H1 (cell line): ENCODE measurements around the gene PAX3. TPM values are rescaled to one million over a fixed set of nuclear protein-coding genes. Genes with fewer than 3 reads are reported as not detected.

ENCODE experiments used
- CTCF ChIA-PET: fragments of 300-600 bp; sonication (Branson Sonifier 250); formaldehyde crosslinking; loops from one replicate; lab custom pipeline; 2021; ENCODE audit not compliant: partially characterized antibody; lab: Charles Lee
- POLR2A ChIA-PET: fragments of 300-600 bp; sonication (Branson Sonifier 250); formaldehyde crosslinking; loops from one replicate; lab custom pipeline; 2021; ENCODE audit warnings: inconsistent platforms; ENCODE audit not compliant: partially characterized antibody; lab: Charles Lee
- DNase-seq, 2 experiments: peaks; one replicate each; pipeline versions ENCODE4 v3.0.0 to v3.0.0-alpha.2; 2010 to 2022; ENCODE audit warnings: low spot score in 2 of 2, low read depth in 1 of 2, mixed read lengths in 1 of 2
- FAIRE-seq: peaks from 2 replicates; lab custom pipeline; 2011; peaks lifted over from hg19 to GRCh38; lab: Jason Lieb, UNC
- H2AFZ ChIP-seq: 2 replicates; pipeline ENCODE4 v1.8.1; 2012; ENCODE audit warnings: low read length, inconsistent platforms
- H2AK5ac ChIP-seq: 2 replicates; pipeline ENCODE4 v1.6.1; 2013; ENCODE audit warnings: low read depth, low read length
- H2BK120ac ChIP-seq: replicated peaks from 2 replicates; pipeline ENCODE3; 2013; ENCODE audit warnings: low read depth, low read length, inconsistent platforms
- H2BK12ac ChIP-seq: 2 replicates; pipeline ENCODE4 v1.6.1; 2013; ENCODE audit warnings: low read depth, low read length
- H2BK15ac ChIP-seq: 2 replicates; pipeline ENCODE4 v1.6.1; 2013; ENCODE audit warnings: low read length
- H2BK20ac ChIP-seq: 2 replicates; pipeline ENCODE4 v1.6.1; 2013; ENCODE audit warnings: low read length
- H2BK5ac ChIP-seq: 2 replicates; pipeline ENCODE4 v1.6.1; 2013; ENCODE audit warnings: low read depth, low read length
- H3K14ac ChIP-seq: 2 replicates; pipeline ENCODE4 v1.6.1; 2013; ENCODE audit warnings: inconsistent platforms; ENCODE audit not compliant: insufficient read length
- H3K18ac ChIP-seq: 2 replicates; pipeline ENCODE4 v1.6.1; 2013; ENCODE audit warnings: low read length; ENCODE audit errors: extremely low read depth
- H3K23ac ChIP-seq: 2 replicates; pipeline ENCODE4 v1.6.1; 2013; ENCODE audit warnings: inconsistent platforms; ENCODE audit not compliant: insufficient read length
- H3K23me2 ChIP-seq: 2 replicates; pipeline ENCODE4 v1.6.1; 2013; ENCODE audit warnings: low read depth, low read length
- H3K27ac ChIP-seq: 2 replicates; pipeline ENCODE4 v1.6.1; 2011; ENCODE audit warnings: low read depth, low read length, inconsistent platforms
- H3K27me3 ChIP-seq, 4 experiments: replicated peaks in 1 of 4; 1 replicate in 1 of 4; 2 replicates in 3 of 4; pipeline versions ENCODE4 v1.6.1 to v1.8.1; 2011 to 2013; ENCODE audit warnings: low read length in 3 of 4, mild to moderate bottlenecking in 3 of 4, inconsistent platforms in 2 of 4, mixed read lengths in 2 of 4, moderate library complexity in 1 of 4; ENCODE audit not compliant: control insufficient read depth in 3 of 4, insufficient read depth in 3 of 4; ENCODE audit errors: extremely low read depth in 1 of 4
- H3K36me3 ChIP-seq, 4 experiments: 2 replicates each; pipeline versions ENCODE4 v1.6.1 to v1.8.1; 2011 to 2013; ENCODE audit warnings: mild to moderate bottlenecking in 4 of 4, low read length in 3 of 4, moderate library complexity in 2 of 4, control low read depth in 1 of 4, inconsistent platforms in 1 of 4; ENCODE audit not compliant: insufficient read depth in 4 of 4, control insufficient read depth in 2 of 4
- H3K4ac ChIP-seq: replicated peaks from 2 replicates; pipeline ENCODE3; 2013; ENCODE audit warnings: low read length, low read depth, mixed read lengths, inconsistent platforms; ENCODE audit not compliant: insufficient read length
- H3K4me1 ChIP-seq, 4 experiments: replicated peaks in 1 of 4; 1 replicate in 1 of 4; 2 replicates in 3 of 4; pipeline versions ENCODE4 v1.6.1 to v1.8.1; 2011 to 2013; ENCODE audit warnings: low read length in 3 of 4, inconsistent platforms in 2 of 4, mixed read lengths in 1 of 4; ENCODE audit not compliant: insufficient read depth in 4 of 4, control insufficient read depth in 3 of 4
- H3K4me2 ChIP-seq, 2 experiments: 2 replicates each; pipeline versions ENCODE4 v1.6.1 to v1.8.1; 2011 to 2013; ENCODE audit warnings: low read depth in 2 of 2, low read length in 2 of 2, control low read depth in 1 of 2, inconsistent platforms in 1 of 2, mild to moderate bottlenecking in 1 of 2; ENCODE audit not compliant: insufficient read depth in 1 of 2
- H3K4me3 ChIP-seq, 4 experiments: fragments of 200-600, 300-600 bp in 1 of 4; sonication (generic), shearing (Covaris generic), sonication (Bioruptor Twin) in 1 of 4; 2 replicates each; pipeline versions ENCODE4 v1.5.1 to v1.8.1; 2011 to 2016; ENCODE audit warnings: low read length in 4 of 4, low read depth in 3 of 4, control low read depth in 2 of 4, inconsistent platforms in 2 of 4, mild to moderate bottlenecking in 2 of 4, mixed read lengths in 1 of 4, moderate library complexity in 1 of 4; ENCODE audit not compliant: insufficient read depth in 2 of 4; ENCODE audit errors: extremely low read depth in 1 of 4
- H3K56ac ChIP-seq: replicated peaks from 2 replicates; pipeline ENCODE3; 2013; ENCODE audit warnings: low read depth, mild to moderate bottlenecking, mixed read lengths, low read length, inconsistent platforms; ENCODE audit not compliant: insufficient read length
- H3K79me1 ChIP-seq: 2 replicates; pipeline ENCODE4 v1.6.1; 2013; ENCODE audit warnings: low read depth, low read length, control low read depth
- H3K79me2 ChIP-seq, 2 experiments: 2 replicates each; pipeline versions ENCODE4 v1.6.1 to v1.8.1; 2012 to 2013; ENCODE audit warnings: low read length in 2 of 2, mild to moderate bottlenecking in 2 of 2, inconsistent platforms in 1 of 2; ENCODE audit not compliant: insufficient read depth in 2 of 2, control insufficient read depth in 1 of 2
- H3K9ac ChIP-seq, 4 experiments: replicated peaks in 1 of 4; 1 replicate in 1 of 4; 2 replicates in 3 of 4; pipeline versions ENCODE4 v1.6.1 to v1.8.1; 2011 to 2013; ENCODE audit warnings: low read depth in 3 of 4, low read length in 3 of 4, control low read depth in 2 of 4, mild to moderate bottlenecking in 2 of 4, moderate library complexity in 2 of 4, inconsistent platforms in 1 of 4; ENCODE audit errors: extremely low read depth in 1 of 4
- H3K9me3 ChIP-seq, 2 experiments: 2 replicates each; pipeline versions ENCODE4 v1.6.1 to v1.8.1; 2012 to 2013; ENCODE audit warnings: mild to moderate bottlenecking in 2 of 2, moderate library complexity in 2 of 2, control low read depth in 1 of 2, inconsistent platforms in 1 of 2, low read depth in 1 of 2, low read length in 1 of 2, mixed read lengths in 1 of 2; ENCODE audit not compliant: insufficient read depth in 2 of 2
- H4K20me1 ChIP-seq, 2 experiments: replicated peaks in 1 of 2; 2 replicates each; pipeline versions ENCODE3 to v1.8.1; 2011 to 2013; ENCODE audit warnings: inconsistent platforms in 2 of 2, low read length in 2 of 2, mild to moderate bottlenecking in 1 of 2; ENCODE audit not compliant: insufficient read depth in 2 of 2, control insufficient read depth in 1 of 2
- H4K5ac ChIP-seq: 2 replicates; pipeline ENCODE4 v1.6.1; 2013; ENCODE audit warnings: low read length, low read depth, mixed read lengths, inconsistent platforms; ENCODE audit not compliant: insufficient read length
- H4K8ac ChIP-seq: 2 replicates; pipeline ENCODE4 v1.8.0; 2013; ENCODE audit warnings: mild to moderate bottlenecking, moderate library complexity, low read length, inconsistent platforms; ENCODE audit not compliant: insufficient read depth; ENCODE audit errors: extremely low read depth
- H4K91ac ChIP-seq: replicated peaks from 2 replicates; pipeline ENCODE3; 2013; ENCODE audit warnings: low read length, mixed read lengths, inconsistent platforms; ENCODE audit not compliant: insufficient read length
- BACH1 ChIP-seq: IDR thresholded peaks from 2 replicates; pipeline ENCODE4 v1.6.1; 2012; ENCODE audit warnings: low read length, improper control_type of control experiment
- NANOG ChIP-seq: IDR thresholded peaks from 2 replicates; pipeline ENCODE4 v1.6.1; 2011; ENCODE audit warnings: low read length, low read depth, mild to moderate bottlenecking, inconsistent platforms; ENCODE audit not compliant: insufficient read depth, poor library complexity, severe bottlenecking
- RNF2 ChIP-seq: fragments of 200-900, 300-1000 bp; sonication (generic); IDR thresholded peaks from 2 replicates; pipeline ENCODE4 v1.7.1; 2016; ENCODE audit warnings: borderline replicate concordance, low read depth, mild to moderate bottlenecking, antibody characterized with exemption, low read length; ENCODE audit not compliant: poor library complexity, severe bottlenecking; ENCODE audit errors: missing control alignments
- RXRA ChIP-seq: IDR thresholded peaks from 2 replicates; pipeline ENCODE4 v1.6.1; 2011; ENCODE audit warnings: low read depth, mild to moderate bottlenecking, low read length, moderate library complexity; ENCODE audit not compliant: insufficient read depth
- SIN3A ChIP-seq, 2 experiments: IDR thresholded peaks in 1 of 2; conservative IDR thresholded peaks in 1 of 2; 2 replicates each; pipeline ENCODE4 v1.6.1; 2011 to 2012; ENCODE audit warnings: low read length in 2 of 2, improper control_type of control experiment in 1 of 2, low read depth in 1 of 2, mild to moderate bottlenecking in 1 of 2
- SIRT6 ChIP-seq: IDR thresholded peaks from one replicate; pipeline ENCODE4 v1.7.1; 2012; ENCODE audit warnings: low read length, inconsistent platforms
- TAF7 ChIP-seq: optimal IDR thresholded peaks from 2 replicates; pipeline ENCODE3; 2011; ENCODE audit warnings: low read depth, mild to moderate bottlenecking, inconsistent platforms, low read length, moderate library complexity, borderline replicate concordance
- WGBS, 2 experiments: shearing (Covaris generic) in 1 of 2; methylation state at CpG; one replicate each; pipeline versions ENCODE4 v1.1.6 to v1.1.7; 2013 to 2015; ENCODE audit warnings: low lambda C conversion rate in 2 of 2, mixed read lengths in 2 of 2, inconsistent platforms in 1 of 2, low coverage in 1 of 2, missing lambda C conversion rate in 1 of 2; ENCODE audit not compliant: insufficient replicate concordance in 2 of 2, insufficient coverage in 1 of 2, insufficient read length in 1 of 2; ENCODE audit errors: extremely low coverage in 1 of 2, missing lambda C conversion rate in 1 of 2; 5-methylcytosine and 5-hydroxymethylcytosine counted together
- polyA plus RNA-seq, 7 experiments: library from polyadenylated mRNA; depleted of rRNA in 3 of 7; stranded (reverse) in 5 of 7; unstranded in 2 of 7; fragments of >200 nt in 5 of 7; fragments of 200-250 nt in 2 of 7; gene quantifications; 1 replicate in 5 of 7; 2 replicates in 1 of 7; 4 replicates in 1 of 7; pipeline versions ENCODE4 v1.2.1 to v1.2.3, GENCODE V29; 2011 to 2013; ENCODE audit warnings: missing spikeins in 2 of 7, mixed read lengths in 2 of 7
- total RNA-seq: library from RNA; stranded (reverse); fragmentation: NEBNext Ultra II Directional; extraction: Animal tissue kit (Norgen Biotek cat#: 25700); gene quantifications from 2 replicates; pipeline ENCODE4 v1.2.1, GENCODE V29; 2021
- TF ChIP-seq, protein P1 (sequence below), 3 experiments: IDR thresholded peaks; 1 replicate in 2 of 3; 2 replicates in 1 of 3; pipeline versions ENCODE4 v1.5.1 to v1.6.1; 2011; ENCODE audit warnings: low read length in 3 of 3, mild to moderate bottlenecking in 3 of 3, inconsistent platforms in 2 of 3, low read depth in 1 of 3, moderate library complexity in 1 of 3; ENCODE audit not compliant: insufficient read depth in 1 of 3; ENCODE audit errors: control extremely low read depth in 1 of 3

Gene PAX3
- total and polyA plus RNA-seq, 2 of the 8 experiments (the other 6 are each of a cell fraction or from before 2014, with no cell fraction given), result 0.33 TPM; not detected in 1

DNA sequence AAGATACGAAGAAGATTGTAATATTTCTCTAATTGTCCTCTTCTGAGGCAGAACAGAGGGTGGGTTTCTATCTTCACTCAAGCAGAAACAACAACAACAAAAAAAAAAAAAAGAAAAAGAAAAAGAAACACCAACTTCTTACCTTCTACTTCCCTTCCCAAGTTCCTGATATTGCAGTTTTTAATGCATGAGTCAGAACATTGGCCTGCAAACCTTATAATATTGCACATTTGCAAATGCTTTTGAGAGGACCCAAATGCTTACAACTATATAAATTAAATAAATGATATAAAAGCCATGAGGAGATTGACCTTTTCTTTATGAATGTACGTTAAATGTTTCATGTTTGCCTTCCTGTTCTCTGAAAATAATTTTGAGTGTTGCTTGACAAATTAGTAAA, 37.3 kb downstream of the PAX3 start:
- Histone ChIP-seq H3K4me3 (no peak overlapping the region), H4K91ac (no peak overlapping the region), H3K4ac (no peak overlapping the region), H3K4me1 (peaks cover 0 to 9% (median 4%) of the 10 kb centered on the region in 4 experiments; a peak in 4 of 7 replicates), H3K56ac (no peak overlapping the region), H3K27me3 (no peaks in the 10 kb centered on the region), H3K4me2 (no peak overlapping the region), H2BK5ac (no peak overlapping the region), H3K9me3 (no peaks in the 10 kb centered on the region), H3K23ac (no peak overlapping the region), H3K9ac (no peak overlapping the region), H3K79me1 (no peaks in the 10 kb centered on the region), H3K79me2 (no peaks in the 10 kb centered on the region), H4K5ac (no peak overlapping the region), H3K36me3 (no peaks in the 10 kb centered on the region), H2BK15ac (no peak overlapping the region), H2AK5ac (no peak overlapping the region), H2AFZ (no peak overlapping the region), H3K14ac (no peak overlapping the region), H3K18ac (no peak overlapping the region), H3K23me2 (no peaks in the 10 kb centered on the region), H3K27ac (no peak overlapping the region), H2BK120ac (no peak overlapping the region), H4K20me1 (no peaks in the 10 kb centered on the region), H2BK12ac (no peak overlapping the region), H2BK20ac (no peak overlapping the region), H4K8ac (no peak overlapping the region)
- POLR2A ChIA-PET, result no interaction called here
- TF ChIP-seq SIN3A (conservative IDR thresholded peaks at IDR 0.05 in 1 of 2, IDR thresholded peaks at IDR 0.05 in 1 of 2; ENCODE audit: low read depth in 1 of 2, low read length in 2 of 2), result no peak
- TF ChIP-seq BACH1, result no peak
- no peak for TF ChIP-seq RXRA
- no peak for TF ChIP-seq RNF2
- no peak for TF ChIP-seq SIRT6
- TF ChIP-seq, protein P1, sequence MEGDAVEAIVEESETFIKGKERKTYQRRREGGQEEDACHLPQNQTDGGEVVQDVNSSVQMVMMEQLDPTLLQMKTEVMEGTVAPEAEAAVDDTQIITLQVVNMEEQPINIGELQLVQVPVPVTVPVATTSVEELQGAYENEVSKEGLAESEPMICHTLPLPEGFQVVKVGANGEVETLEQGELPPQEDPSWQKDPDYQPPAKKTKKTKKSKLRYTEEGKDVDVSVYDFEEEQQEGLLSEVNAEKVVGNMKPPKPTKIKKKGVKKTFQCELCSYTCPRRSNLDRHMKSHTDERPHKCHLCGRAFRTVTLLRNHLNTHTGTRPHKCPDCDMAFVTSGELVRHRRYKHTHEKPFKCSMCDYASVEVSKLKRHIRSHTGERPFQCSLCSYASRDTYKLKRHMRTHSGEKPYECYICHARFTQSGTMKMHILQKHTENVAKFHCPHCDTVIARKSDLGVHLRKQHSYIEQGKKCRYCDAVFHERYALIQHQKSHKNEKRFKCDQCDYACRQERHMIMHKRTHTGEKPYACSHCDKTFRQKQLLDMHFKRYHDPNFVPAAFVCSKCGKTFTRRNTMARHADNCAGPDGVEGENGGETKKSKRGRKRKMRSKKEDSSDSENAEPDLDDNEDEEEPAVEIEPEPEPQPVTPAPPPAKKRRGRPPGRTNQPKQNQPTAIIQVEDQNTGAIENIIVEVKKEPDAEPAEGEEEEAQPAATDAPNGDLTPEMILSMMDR (IDR thresholded peaks at IDR 0.05; ENCODE audit: control extremely low read depth in 1 of 3, insufficient read depth in 1 of 3, low read depth in 1 of 3, low read length in 3 of 3), result no peak
- no peak for TF ChIP-seq TAF7
- no peak for TF ChIP-seq NANOG
- FAIRE-seq (no peak), DNase-seq (no peak)
- CTCF ChIA-PET, result interaction anchor here (1.2 kb wide), 1 partner anchor 11 kb away, joined by 3 read pairs; no protein-coding TSS in a partner anchor
- WGBS, 2 experiments, result 82% methylated on average over 2 of the region's 2 CpGs; no CpG with 5 or more reads in 1 of the 2 experiments
